Measurements from ENCODE around the gene CEBPB. TPM values are rescaled to one million over a fixed set of nuclear protein-coding genes. Genes with fewer than 3 reads are reported as not detected.

Gene CEBPB
- total and polyA plus RNA-seq, 2 donors from 2014 or later: 33.6 to 81.4 TPM

DNA sequence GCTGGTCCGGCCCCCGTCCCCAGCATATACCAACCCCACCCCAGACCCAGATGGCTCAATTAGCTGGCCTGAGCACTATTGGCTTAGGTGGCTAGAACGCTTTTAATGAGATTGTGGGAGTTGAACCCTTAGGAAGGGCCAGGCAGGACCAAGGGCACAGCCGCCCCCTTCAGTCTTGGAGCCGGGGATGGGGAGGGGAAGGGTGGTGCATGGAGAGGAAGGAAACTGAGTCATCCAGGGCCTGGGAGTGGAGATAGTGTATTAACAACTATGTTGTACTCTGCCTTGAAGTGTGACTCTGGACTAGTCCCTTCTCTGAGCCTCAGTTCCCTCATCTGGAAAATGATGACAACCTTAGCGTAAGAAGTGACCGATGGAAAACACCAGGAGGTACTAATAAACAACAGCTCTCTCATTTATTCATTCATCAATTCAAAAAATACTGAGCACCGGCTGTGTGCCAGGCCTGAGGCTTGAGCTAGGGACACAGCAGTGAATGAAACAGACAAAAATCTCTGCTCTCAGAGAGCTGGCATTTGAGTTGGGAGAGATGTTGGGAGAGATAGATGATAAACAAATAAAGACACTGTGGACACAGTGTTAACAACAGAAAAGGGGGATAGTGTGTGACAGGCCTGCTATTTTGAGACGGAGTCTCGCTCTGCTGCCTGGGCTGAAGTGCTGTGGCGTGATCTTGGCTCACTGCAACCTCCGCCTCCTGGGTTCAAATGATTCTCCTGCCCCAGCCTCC, 48.6 kb upstream of the CEBPB start:
- no peak overlapping the region for H3K9ac ChIP-seq (ENCODE audit: low read length in 3 of 3)
- FAIRE-seq (no peak), DNase-seq (no peak)
- H3K36me3 ChIP-seq (ENCODE audit: control insufficient read depth in 2 of 3, insufficient read depth in 3 of 3, low read length in 3 of 3): peaks cover 0 to 20% (median 6%) of the 10 kb centered on the region in 3 donors
- no peak overlapping the region for H3K4me3 ChIP-seq (ENCODE audit: low read length in 3 of 3)
- no peaks in the 10 kb centered on the region for H3K27me3 ChIP-seq (ENCODE audit: control insufficient read depth, insufficient read depth, low read length)
- intact Hi-C loops (cut with DNase I): no loop called here
- H3K27ac ChIP-seq (ENCODE audit: low read depth in 2 of 2, low read length in 2 of 2): no peak overlapping the region
- H3K9me3 ChIP-seq (ENCODE audit: control insufficient read depth in 2 of 3, insufficient read depth in 1 of 3, low read length in 3 of 3): no peaks in the 10 kb centered on the region
- TF ChIP-seq, protein P1, sequence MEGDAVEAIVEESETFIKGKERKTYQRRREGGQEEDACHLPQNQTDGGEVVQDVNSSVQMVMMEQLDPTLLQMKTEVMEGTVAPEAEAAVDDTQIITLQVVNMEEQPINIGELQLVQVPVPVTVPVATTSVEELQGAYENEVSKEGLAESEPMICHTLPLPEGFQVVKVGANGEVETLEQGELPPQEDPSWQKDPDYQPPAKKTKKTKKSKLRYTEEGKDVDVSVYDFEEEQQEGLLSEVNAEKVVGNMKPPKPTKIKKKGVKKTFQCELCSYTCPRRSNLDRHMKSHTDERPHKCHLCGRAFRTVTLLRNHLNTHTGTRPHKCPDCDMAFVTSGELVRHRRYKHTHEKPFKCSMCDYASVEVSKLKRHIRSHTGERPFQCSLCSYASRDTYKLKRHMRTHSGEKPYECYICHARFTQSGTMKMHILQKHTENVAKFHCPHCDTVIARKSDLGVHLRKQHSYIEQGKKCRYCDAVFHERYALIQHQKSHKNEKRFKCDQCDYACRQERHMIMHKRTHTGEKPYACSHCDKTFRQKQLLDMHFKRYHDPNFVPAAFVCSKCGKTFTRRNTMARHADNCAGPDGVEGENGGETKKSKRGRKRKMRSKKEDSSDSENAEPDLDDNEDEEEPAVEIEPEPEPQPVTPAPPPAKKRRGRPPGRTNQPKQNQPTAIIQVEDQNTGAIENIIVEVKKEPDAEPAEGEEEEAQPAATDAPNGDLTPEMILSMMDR (IDR thresholded peaks at IDR 0.05; ENCODE audit: borderline replicate concordance, extremely low read depth, insufficient read depth): no peak
- peaks cover 0 to 25% (median 0%) of the 10 kb centered on the region in 3 donors for H3K4me1 ChIP-seq (ENCODE audit: control insufficient read depth in 2 of 3, insufficient read depth in 2 of 3, low read depth in 1 of 3, low read length in 3 of 3)

DNA sequence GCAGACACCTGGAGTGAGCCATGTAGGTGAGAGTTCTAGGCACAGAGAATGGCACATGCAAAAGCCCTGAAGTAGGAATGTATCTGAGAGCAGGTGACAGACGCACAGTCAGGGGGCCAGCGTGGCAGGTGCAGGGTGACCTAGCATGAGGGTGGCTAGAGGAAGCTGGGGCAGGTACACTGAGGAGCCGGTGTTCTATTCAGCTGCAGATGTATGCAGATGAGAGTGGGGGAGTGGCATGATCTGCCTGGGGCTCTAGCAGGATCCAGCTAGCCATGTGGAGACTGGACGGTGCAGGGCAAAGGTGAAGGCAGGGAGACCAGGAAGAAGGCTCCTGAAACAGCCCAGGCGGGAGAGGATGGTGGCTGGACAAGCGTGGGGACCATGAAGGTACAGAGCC, 47.8 kb upstream of the CEBPB start:
- Histone ChIP-seq H3K4me1 (ENCODE audit: control insufficient read depth in 2 of 3, insufficient read depth in 2 of 3, low read depth in 1 of 3, low read length in 3 of 3) (peaks cover 0 to 23% (median 0%) of the 10 kb centered on the region in 3 donors), H3K9ac (ENCODE audit: low read length in 3 of 3) (no peak overlapping the region), H3K9me3 (ENCODE audit: control insufficient read depth in 2 of 3, insufficient read depth in 1 of 3, low read length in 3 of 3) (no peaks in the 10 kb centered on the region), H3K27me3 (ENCODE audit: control insufficient read depth, insufficient read depth, low read length) (no peaks in the 10 kb centered on the region), H3K4me3 (ENCODE audit: low read length in 3 of 3) (no peak overlapping the region), H3K27ac (ENCODE audit: low read depth in 2 of 2, low read length in 2 of 2) (no peak overlapping the region), H3K36me3 (ENCODE audit: control insufficient read depth in 2 of 3, insufficient read depth in 3 of 3, low read length in 3 of 3) (peaks cover 0 to 20% (median 6%) of the 10 kb centered on the region in 3 donors)
- TF ChIP-seq, protein P1 (IDR thresholded peaks at IDR 0.05; ENCODE audit: borderline replicate concordance, extremely low read depth, insufficient read depth): no peak
- DNase-seq (no peak), FAIRE-seq (no peak)
- intact Hi-C loops (cut with DNase I): no loop called here

DNA sequence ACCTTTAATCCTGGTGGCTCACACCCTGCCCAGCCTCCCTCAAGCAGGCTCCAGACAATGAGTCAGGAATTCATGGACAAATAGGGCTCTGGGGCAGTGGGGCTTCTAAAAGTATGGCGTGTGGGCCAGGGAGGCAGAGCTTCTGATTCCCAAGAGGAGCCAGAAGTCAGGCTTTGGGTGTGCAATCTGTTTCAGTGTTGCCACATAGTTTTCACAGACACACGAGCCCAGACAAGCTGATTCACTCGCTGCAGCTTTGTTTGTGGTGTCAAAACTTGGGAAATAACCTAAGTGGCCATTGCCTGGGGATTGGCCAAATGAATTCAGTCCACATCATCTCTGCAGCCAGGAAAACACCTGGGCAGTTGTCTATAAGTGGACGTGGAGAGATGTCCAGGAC, 46.3 kb upstream of the CEBPB start:
- DNase-seq (no peak), FAIRE-seq (no peak)
- Histone ChIP-seq H3K27ac (ENCODE audit: low read depth in 2 of 2, low read length in 2 of 2) (no peak overlapping the region), H3K36me3 (ENCODE audit: control insufficient read depth in 2 of 3, insufficient read depth in 3 of 3, low read length in 3 of 3) (peaks cover 0 to 20% (median 6%) of the 10 kb centered on the region in 3 donors), H3K4me1 (ENCODE audit: control insufficient read depth in 2 of 3, insufficient read depth in 2 of 3, low read depth in 1 of 3, low read length in 3 of 3) (peaks cover 0 to 11% (median 0%) of the 10 kb centered on the region in 3 donors), H3K27me3 (ENCODE audit: control insufficient read depth, insufficient read depth, low read length) (no peaks in the 10 kb centered on the region), H3K9ac (ENCODE audit: low read length in 3 of 3) (no peak overlapping the region), H3K9me3 (ENCODE audit: control insufficient read depth in 2 of 3, insufficient read depth in 1 of 3, low read length in 3 of 3) (no peaks in the 10 kb centered on the region), H3K4me3 (ENCODE audit: low read length in 3 of 3) (no peak overlapping the region)
- intact Hi-C loops (cut with DNase I): no loop called here
- TF ChIP-seq, protein P1 (IDR thresholded peaks at IDR 0.05; ENCODE audit: borderline replicate concordance, extremely low read depth, insufficient read depth): no peak
